Measurements from ENCODE around the gene FHIT. TPM values are rescaled to one million over a fixed set of nuclear protein-coding genes. Genes with fewer than 3 reads are reported as not detected.

FHIT gene
- total and polyA plus RNA-seq, 7 donors = 2.4 to 10.2 (median 6.1) TPM

GRCh38 chr3:59766200-59766872 is 1484.9 kb downstream of the FHIT start:
- TF ChIP-seq POLR2A (IDR thresholded peaks at IDR 0.05) = no peak
- TF ChIP-seq EP300 (IDR thresholded peaks at IDR 0.05) = no peak
- TF ChIP-seq POLR2AphosphoS5 (IDR thresholded peaks at IDR 0.05) = peak; percentile 27 to 66 (median 48)
- Histone ChIP-seq H3K27me3 (no peaks in the 10 kb centered on the region), H3K27ac (peak overlapping the region in 2 of 4 donors; percentile 29 to 40), H3K36me3 (no peaks in the 10 kb centered on the region), H3K4me3 (no peak overlapping the region), H3K9me3 (no peaks in the 10 kb centered on the region), H3K4me1 (peaks cover 0 to 13% (median 7%) of the 10 kb centered on the region in 4 donors)
- DNase-seq = no peak
- WGBS, 2 donors = 75 to 85% methylated on average over 6 of the region's 6 CpGs
- intact Hi-C loops (cut with DNase I) = no loop called here

DNA sequence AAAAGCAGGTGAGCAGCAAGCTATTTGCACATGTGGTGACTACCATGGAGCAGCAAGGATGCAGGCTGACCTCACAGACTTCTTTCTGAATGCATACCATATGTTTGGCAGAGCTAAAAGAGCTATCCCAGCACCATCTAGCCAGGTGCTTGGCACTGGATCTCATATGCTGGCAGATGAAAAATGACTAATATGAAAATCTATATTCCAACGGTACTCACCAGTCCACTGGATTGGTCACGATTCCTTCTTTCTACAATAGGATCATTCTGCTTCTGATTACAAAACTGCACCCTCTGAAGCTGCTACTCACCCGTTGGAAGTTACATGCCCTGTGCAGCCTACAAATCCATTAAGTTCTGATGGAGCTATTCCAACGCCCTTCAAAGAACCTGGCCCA is 1487.1 kb downstream of the FHIT start:
- 88 to 89% methylated on average over 4 of the region's 4 CpGs for WGBS, 2 donors
- H3K9me3 ChIP-seq = no peaks in the 10 kb centered on the region
- TF ChIP-seq POLR2AphosphoS5 (IDR thresholded peaks at IDR 0.05) = no peak
- TF ChIP-seq CTCF (IDR thresholded peaks at IDR 0.05) = no peak
- no peak for TF ChIP-seq POLR2A (IDR thresholded peaks at IDR 0.05)
- no peak for TF ChIP-seq EP300 (IDR thresholded peaks at IDR 0.05)

DNA sequence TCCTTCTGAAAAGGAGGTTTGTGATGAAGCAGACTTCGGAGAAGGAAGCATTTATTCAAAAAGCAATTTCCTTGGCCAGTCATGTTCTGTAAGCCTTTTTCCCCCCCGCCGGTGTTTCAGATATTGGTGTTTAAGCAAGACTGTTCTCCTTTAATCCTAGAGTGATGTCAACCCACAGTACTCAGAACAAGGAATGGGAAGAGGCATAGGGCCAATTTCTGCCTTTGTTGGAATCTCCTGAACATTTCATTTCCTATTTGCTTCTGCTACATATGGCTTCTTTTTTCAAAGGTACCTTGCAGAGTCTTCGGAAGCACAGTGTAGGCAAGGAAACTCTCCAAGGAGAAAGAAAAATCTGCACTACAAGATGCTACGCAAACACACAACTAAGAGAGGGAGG is 1488.3 kb downstream of the FHIT start:
- H3K9me3 ChIP-seq = no peaks in the 10 kb centered on the region
- no peaks in the 10 kb centered on the region for H3K27me3 ChIP-seq
- no peak overlapping the region for H3K27ac ChIP-seq
- 86 to 87% methylated on average over 5 of the region's 5 CpGs for WGBS, 2 donors
- H3K36me3 ChIP-seq = no peaks in the 10 kb centered on the region
- DNase-seq = no peak
- peaks cover 0 to 13% (median 7%) of the 10 kb centered on the region in 4 donors for H3K4me1 ChIP-seq
- H3K4me3 ChIP-seq = no peak overlapping the region
- intact Hi-C loops (cut with DNase I) = no loop called here
- no peak for TF ChIP-seq POLR2AphosphoS5 (IDR thresholded peaks at IDR 0.05)
- TF ChIP-seq EP300 (IDR thresholded peaks at IDR 0.05) = no peak
- no peak for TF ChIP-seq CTCF (IDR thresholded peaks at IDR 0.05)
- no peak for TF ChIP-seq POLR2A (IDR thresholded peaks at IDR 0.05)

More for the DNA sequence above, 1487.1 kb downstream of the FHIT start:
- Histone ChIP-seq H3K4me1 (peaks cover 0 to 13% (median 7%) of the 10 kb centered on the region in 4 donors), H3K4me3 (no peak overlapping the region), H3K27me3 (no peaks in the 10 kb centered on the region), H3K36me3 (no peaks in the 10 kb centered on the region), H3K27ac (no peak overlapping the region)
- intact Hi-C loops (cut with DNase I) = no loop called here
- DNase-seq = no peak

DNA sequence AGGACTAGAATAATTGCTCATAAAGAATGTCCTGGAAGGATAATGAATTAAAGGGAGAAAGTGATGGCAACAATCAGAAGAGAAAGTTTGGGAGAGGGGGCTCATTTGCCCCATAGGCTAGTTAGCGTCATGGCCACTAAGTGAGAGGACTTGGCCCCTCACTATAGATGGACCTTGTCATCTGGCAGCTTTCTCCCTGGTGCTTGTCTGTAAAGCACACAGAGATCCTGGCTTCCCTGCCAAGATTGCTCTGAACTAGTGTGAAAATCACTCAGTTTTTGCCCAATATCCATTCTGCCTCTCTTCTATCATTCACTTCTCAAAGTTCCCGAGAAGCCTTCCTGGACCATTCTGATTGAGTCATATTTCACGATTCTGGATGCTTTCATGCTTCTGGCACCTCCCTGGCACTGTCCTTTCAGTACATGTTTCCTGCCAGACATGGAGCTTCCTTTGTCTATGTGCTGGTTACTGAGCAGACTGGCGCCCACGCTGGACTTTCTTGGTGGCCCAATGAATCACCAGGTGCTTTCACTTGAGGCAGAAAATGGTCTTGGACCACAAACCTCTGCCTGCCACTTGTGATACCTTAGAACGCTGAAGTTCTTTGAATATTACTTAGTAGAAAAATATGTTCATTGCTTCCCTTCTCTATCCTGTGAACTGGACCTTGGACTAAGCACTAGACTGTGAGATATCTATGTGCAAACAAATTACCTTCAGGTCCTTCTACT is 1491.8 kb downstream of the FHIT start:
- Histone ChIP-seq H3K27me3 (no peaks in the 10 kb centered on the region), H3K4me3 (no peak overlapping the region), H3K27ac (no peak overlapping the region), H3K4me1 (no peaks in the 10 kb centered on the region), H3K9me3 (no peaks in the 10 kb centered on the region), H3K36me3 (no peaks in the 10 kb centered on the region)
- WGBS, 2 donors = 38 to 72% methylated on average over 6 of the region's 6 CpGs
- TF ChIP-seq CTCF (IDR thresholded peaks at IDR 0.05) (no peak), POLR2A (IDR thresholded peaks at IDR 0.05) (no peak), EP300 (IDR thresholded peaks at IDR 0.05) (no peak)
- intact Hi-C loops (cut with DNase I) = no loop called here
- no peak for DNase-seq

DNA sequence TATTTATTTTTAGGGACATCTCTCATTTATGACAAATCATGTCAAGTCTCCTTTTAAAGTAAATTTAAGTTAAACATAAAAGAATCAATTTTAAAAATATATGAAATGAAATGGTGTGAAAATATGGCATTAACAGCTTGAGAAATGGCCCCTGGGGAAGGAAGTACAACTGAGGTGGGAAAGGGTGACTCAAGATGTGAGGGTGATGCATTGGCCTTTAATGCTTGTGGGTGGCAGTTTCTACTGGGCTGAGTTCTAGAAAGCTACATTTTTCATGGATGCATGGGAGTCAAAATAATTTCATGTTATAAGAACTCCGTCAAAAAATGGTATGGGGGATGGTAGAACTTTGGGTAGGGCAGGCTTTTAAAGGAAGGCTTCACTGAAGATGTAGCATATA is 1492.6 kb downstream of the FHIT start:
- TF ChIP-seq CTCF (IDR thresholded peaks at IDR 0.05) = no peak
- no peak for TF ChIP-seq EP300 (IDR thresholded peaks at IDR 0.05)
- no peak for TF ChIP-seq POLR2AphosphoS5 (IDR thresholded peaks at IDR 0.05)
- no peak for TF ChIP-seq POLR2A (IDR thresholded peaks at IDR 0.05)
- intact Hi-C loops (cut with DNase I) = no loop called here
- no peak overlapping the region for H3K27ac ChIP-seq
- H3K27me3 ChIP-seq = no peaks in the 10 kb centered on the region
- no peaks in the 10 kb centered on the region for H3K36me3 ChIP-seq
- no peak overlapping the region for H3K4me3 ChIP-seq
- WGBS, 2 donors = 89 to 93% methylated on average over 1 of the region's 1 CpG
- H3K4me1 ChIP-seq = no peaks in the 10 kb centered on the region
- H3K9me3 ChIP-seq = no peaks in the 10 kb centered on the region
- no peak for DNase-seq
